HG03066 (cell line): Measurements from ENCODE around the gene TBC1D1.

Experiments used
- ATAC-seq: cut with Tn5 transposase; IDR thresholded peaks from one replicate; pipeline ENCODE4 v1.9.1; 2021; ENCODE audit warnings: low read depth; ENCODE audit not compliant: unreplicated experiment

Gene TBC1D1

DNA sequence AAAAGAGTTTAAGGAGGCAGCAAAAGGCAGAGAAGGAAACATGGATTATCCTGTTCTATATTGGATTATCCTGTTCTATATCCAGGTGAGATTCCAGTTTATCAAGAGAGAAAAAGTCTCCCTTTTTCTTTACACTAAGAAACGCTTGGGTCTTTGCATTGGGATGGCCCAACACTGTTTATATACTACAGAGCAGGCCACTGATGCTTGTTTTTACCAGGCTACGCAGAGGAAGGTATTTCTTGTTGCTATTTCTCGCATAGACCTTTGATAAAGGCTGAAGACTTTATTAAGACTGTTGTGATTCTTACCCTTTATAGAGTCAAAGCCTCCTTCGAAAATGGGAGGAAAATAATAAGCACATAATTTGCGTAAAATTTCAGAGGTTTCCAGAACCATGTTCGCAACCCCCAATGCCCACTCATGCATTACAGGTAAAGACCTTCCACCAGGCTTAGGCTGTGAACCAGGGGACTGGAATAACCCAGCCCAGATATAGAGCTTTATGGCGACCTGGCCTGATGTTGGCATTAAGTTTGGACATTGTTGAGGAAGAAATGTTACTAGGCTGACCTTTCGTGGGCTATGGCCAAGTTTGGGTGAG is 287.6 kb downstream of the TBC1D1 start:
- no peak for ATAC-seq

DNA sequence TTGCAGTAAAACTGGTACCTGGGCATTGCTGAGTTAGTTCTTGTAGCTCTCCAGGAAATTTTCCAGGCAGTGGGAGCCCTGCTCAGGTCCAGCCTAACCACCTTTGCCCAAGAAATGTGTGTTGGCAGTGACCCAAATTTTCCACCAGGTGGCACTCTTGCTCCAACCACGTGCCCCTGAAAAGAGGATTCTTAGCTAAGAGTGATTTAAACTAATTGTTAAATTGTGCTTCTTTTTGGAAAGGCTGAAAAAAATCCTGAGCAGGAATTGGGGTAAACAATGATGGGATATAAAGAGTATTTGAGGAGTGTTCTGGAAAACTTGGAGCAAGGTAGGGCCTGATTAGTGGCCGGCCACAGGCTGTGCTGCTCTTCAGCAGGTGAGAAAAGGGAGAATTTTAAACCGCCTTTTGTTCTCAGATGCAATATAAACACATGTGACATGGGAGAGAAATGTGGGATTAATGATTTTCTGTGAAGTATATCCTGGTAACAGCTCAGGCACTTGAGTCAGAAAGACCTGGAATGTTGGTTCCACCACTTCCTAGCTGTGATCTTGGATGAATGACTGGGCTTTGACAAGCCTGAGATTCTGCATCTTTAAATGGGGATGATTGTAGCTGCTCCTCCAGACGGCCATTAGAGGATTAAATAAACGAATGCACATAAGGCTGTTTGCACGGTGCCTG is 288.9 kb downstream of the TBC1D1 start:
- no peak for ATAC-seq

DNA sequence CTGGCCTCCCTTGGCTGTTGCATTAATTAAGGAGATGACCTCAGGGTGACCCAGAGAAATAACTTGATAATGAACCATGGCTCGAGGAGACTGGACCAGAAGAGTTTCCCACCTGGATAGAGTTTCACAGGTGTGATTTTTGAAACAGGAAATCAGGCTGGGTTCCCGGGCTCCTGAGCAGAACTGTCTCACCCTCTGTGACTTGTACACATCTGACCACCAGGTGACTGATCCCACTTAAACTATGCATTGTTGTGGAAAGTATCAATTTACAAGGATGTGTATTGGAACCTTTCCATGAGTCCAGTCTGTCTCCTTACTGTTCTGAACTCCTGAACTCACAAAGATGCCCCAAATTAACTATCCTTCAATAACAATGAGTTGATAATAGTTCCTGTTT is 289.6 kb downstream of the TBC1D1 start:
- ATAC-seq, result no peak

DNA sequence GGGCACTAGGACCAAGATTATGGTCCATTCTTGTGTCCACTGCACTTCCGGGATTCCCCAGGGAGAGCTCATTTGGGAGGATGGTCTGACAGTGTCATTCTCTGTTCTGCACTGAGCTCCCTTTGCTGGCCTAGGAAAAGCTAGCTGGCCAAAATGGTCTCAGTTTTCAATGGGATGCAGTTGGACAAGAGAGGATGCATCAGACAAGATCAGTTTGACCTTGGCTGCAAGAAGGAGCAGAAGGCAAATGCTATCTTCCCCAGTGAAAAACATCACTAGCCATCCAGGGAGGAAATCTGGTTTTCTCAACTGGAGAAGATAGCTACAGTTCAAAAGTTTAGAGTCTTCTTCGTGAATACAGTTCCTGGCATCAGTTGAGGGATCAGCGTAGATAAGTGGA is 290.4 kb downstream of the TBC1D1 start:
- ATAC-seq, result no peak

DNA sequence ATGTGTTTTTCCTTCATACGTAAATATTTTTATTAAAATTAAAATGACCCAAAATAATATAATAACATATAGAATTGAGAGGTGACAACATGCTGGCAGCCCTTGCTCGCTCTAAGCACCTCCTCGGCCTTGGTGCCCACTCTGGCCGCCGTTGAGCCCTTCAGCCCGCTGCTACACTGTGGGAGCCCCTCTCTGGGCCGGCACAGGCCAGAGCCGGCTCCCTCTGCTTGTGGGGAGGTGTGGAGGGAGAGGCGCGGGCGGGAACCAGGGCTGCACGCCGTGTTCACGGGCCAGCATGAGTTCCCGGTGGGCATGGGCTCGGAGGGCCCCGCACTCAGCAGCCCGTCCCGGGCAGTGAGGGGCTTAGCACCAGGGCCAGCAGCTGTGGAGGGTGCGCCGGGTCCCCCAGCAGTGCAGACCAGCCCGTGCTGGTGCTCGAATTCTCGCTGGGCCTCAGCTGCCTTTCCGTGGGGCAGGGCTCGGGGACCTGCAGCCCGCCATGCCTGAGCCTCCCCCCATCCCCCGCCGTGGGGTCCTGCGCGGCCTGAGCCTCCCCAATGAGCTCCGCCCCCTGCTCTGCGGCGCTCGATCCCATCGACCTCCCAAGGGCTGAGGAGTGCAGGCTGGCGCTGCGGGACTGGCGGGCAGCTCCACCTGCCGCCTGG is 291.6 kb downstream of the TBC1D1 start:
- ATAC-seq, result no peak

DNA sequence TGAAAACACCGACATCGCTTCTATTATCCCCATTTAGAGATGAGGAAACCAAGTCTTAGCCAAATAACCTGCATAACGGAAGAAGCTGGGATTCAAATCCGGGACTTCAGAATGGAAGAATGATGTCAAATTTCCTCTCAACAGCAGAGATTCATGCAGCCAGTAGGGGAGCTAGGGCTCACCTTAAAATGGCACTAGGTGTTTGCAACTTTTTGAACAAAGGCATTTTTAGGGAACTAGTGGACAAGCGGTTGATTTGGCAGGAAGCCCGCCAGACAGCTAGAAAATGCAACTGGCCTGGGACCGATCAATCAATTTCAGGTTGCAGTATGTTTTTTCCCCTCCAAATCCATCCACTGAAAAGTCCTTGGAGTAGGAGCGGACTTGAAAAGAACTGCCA is 293.5 kb downstream of the TBC1D1 start:
- ATAC-seq, result no peak

DNA sequence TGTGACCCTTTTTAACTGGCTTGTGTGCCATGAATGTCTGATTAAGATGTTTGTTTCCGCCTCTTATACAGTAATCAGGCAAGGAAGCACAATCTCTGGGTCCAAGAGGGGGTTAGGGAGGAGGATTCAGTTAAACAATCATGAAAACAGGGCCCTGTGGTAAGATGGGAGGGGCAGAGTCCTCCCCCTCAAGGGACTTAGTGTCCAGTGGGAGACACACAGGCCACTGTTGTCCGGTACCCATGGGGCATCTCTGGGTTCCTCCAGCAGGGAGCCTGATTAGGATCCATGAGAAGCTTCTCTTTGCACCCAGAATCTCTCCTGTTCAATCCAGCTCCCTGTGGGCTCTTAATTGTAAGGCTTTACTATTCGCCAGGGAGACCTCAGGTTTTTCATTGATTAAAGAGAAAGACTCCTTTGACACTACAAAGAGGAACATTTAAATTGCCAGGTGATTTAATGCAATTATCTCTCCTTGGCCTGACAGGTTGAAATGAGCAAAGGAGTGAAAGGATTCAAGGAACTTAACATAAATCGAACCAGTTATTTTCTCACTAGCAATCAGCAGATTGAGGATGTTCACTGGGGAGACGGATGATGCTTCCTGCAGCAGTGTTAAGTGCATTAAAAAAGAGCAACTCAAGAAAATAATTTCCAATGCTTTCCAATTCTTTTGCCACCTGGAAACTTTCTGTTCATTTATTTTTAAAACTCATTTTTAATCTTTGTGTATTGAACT is 294.7 kb downstream of the TBC1D1 start:
- no peak for ATAC-seq

DNA sequence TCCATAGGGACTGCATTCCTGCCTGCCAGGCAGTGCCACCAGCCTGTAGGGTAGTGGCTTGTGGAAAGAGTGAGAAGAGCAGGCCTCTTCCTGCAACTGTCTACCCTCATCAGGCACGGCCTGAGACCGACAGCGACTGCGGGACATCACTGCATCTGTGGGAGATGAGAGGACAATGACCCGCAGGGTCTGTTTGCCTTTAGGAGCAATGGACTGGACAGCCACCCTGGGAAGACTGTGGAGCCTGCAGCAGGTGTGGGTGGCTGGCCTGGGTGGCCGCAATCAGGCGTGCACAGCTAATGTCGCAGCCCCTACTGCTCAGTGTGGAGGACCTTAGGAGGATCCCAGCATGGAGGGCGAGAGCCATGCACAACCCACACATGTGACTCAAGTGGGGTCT is 297.3 kb downstream of the TBC1D1 start:
- no peak for ATAC-seq

DNA sequence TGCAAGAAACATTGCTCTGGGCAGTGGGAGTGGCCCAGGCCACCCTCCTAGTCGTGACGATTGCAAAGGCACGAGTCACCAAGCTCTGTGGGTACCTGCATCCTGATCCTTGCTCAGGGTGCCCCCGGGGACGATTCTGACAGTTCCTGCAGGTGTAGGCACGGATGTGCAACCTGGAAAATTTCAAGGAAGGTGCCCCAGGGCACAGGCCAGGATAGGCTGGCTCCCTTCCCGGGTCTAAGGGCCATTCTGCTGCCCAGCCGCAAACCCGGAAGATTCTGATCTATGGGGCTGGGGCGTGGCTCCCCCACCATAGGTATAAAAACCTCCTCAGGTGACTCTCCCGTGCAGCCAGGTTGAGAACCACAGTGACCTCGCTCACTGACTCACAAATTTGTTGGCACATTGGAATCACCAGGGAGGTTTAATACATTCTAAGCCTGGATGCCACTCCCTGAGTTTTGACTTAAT is 297.8 kb downstream of the TBC1D1 start:
- no peak for ATAC-seq
